ENCODE data around the gene TOM1L2.
A peak's percentile ranks its signal among the peaks of the same experiment; 100 is the strongest.

Gene TOM1L2

GRCh38 chr17:17893801-17894644 lies 78.2 kb downstream of the TOM1L2 start:
- no peak for DNase-seq

- no peak for DNase-seq
Measured at GRCh38 chr17:17892731-17893130, 79.5 kb downstream of the TOM1L2 start.

GRCh38 chr17:17892009-17892408 lies 80.2 kb downstream of the TOM1L2 start:
- DNase-seq, result no peak

- peak; percentile 68 for DNase-seq
Measured at GRCh38 chr17:17890773-17891759, 81.1 kb downstream of the TOM1L2 start.

GRCh38 chr17:17889922-17890321 lies 82.3 kb downstream of the TOM1L2 start:
- DNase-seq, result no peak

GRCh38 chr17:17888821-17889220 lies 83.4 kb downstream of the TOM1L2 start:
- no peak for DNase-seq

GRCh38 chr17:17888371-17888770 lies 83.8 kb downstream of the TOM1L2 start:
- DNase-seq, result no peak

GRCh38 chr17:17887752-17888304 lies 84.4 kb downstream of the TOM1L2 start:
- DNase-seq, result no peak

GRCh38 chr17:17886726-17887125 lies 85.5 kb downstream of the TOM1L2 start:
- DNase-seq, result no peak

GRCh38 chr17:17886226-17886625 lies 86.0 kb downstream of the TOM1L2 start:
- DNase-seq, result no peak

GRCh38 chr17:17884391-17885357 lies 87.5 kb downstream of the TOM1L2 start:
- no peak for DNase-seq

GRCh38 chr17:17883801-17884200 lies 88.4 kb downstream of the TOM1L2 start:
- DNase-seq, result no peak

- DNase-seq, result no peak
Measured at GRCh38 chr17:17882082-17882581, 90.1 kb downstream of the TOM1L2 start.

- DNase-seq, result no peak
Measured at GRCh38 chr17:17880577-17881196, 91.5 kb downstream of the TOM1L2 start.

- DNase-seq, result peak; percentile 97
Measured at GRCh38 chr17:17877529-17878358, 94.5 kb downstream of the TOM1L2 start.

- peak; percentile 27 for DNase-seq
Measured at GRCh38 chr17:17876959-17877528, 95.2 kb downstream of the TOM1L2 start.

- peak; percentile 80 for DNase-seq
Measured at GRCh38 chr17:17874478-17874877, 97.7 kb downstream of the TOM1L2 start.

- DNase-seq, result no peak
Measured at GRCh38 chr17:17873450-17873991, 98.7 kb downstream of the TOM1L2 start.

- DNase-seq, result no peak
Measured at GRCh38 chr17:17872547-17873345, 99.5 kb downstream of the TOM1L2 start.

Measured in fibroblast of upper back skin (primary cell).